Cardiac muscle cell (in vitro differentiated cells and primary cell): ENCODE measurements around the gene SLC8A3. TPM values are rescaled to one million over a fixed set of nuclear protein-coding genes. Genes with fewer than 3 reads are reported as not detected.

Source experiments
- DNase-seq, 2 donors: peaks; one replicate each; pipeline versions ENCODE4 v3.0.0 to v3.0.0-alpha.2; 2010 to 2017; ENCODE audit warnings: low read depth in 1 of 2, low spot score in 1 of 2
- H3K27ac ChIP-seq: fragments of 200-600 bp; sonication (generic); 2 replicates; pipeline ENCODE4 v1.5.1; 2016
- H3K27me3 ChIP-seq: fragments of 200-600 bp; sonication (generic); 2 replicates; pipeline ENCODE4 v1.6.0; 2016; ENCODE audit warnings: control low read depth
- H3K36me3 ChIP-seq: fragments of 200-600 bp; sonication (generic); 2 replicates; pipeline ENCODE4 v1.5.1; 2016; ENCODE audit warnings: control low read depth
- H3K4me1 ChIP-seq: fragments of 200-600 bp; sonication (generic); 2 replicates; pipeline ENCODE4 v1.8.1; 2017; ENCODE audit warnings: low read depth, mild to moderate bottlenecking, mixed run types
- H3K4me3 ChIP-seq: fragments of 200-600 bp; sonication (generic); 2 replicates; pipeline ENCODE4 v1.5.1; 2016; ENCODE audit warnings: mild to moderate bottlenecking
- H3K9me3 ChIP-seq: fragments of 200-600 bp; sonication (generic); 2 replicates; pipeline ENCODE4 v1.5.1; 2017; ENCODE audit warnings: low read depth, mild to moderate bottlenecking, control low read depth
- CTCF ChIP-seq: IDR thresholded peaks from 2 replicates; pipeline ENCODE4 v1.5.1; 2012; ENCODE audit warnings: low read depth, mild to moderate bottlenecking, low read length
- polyA plus RNA-seq: library from polyadenylated mRNA; unstranded; fragments of >200 nt; fragmentation: Nextera tagmentation; extraction: Ambion mirVana; gene quantifications from 2 replicates; pipeline ENCODE4 v1.2.1, GENCODE V29; 2016
- total RNA-seq: library from RNA; depleted of rRNA; stranded (reverse); fragments of >200 nt; gene quantifications from 2 replicates; pipeline ENCODE4 v1.2.3, GENCODE V29; 2016

The SLC8A3 gene
- total and polyA plus RNA-seq, 2 experiments from 2014 or later: 0.09 to 1.0 TPM

DNA sequence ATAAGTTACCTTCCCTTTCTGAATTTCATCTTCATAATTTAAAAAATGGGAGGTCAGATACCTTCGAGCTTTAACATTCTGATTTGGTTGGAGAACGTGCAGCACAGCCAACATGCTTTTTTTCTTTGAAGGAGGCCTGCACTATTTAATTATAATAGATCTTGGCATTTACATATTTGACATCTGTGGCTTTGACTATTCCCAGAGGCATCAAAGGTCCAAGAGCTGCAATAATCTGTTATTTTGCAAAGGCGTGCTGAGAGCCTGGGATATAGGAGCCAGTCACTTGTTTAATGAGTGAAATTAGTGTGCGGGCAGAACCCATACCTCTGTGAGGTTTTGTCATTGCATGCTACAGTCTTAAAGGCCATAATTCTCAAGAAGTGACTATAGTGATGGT, 26.4 kb downstream of the SLC8A3 start:
- TF ChIP-seq CTCF: no peak
- peaks cover 57% of the 10 kb centered on the region for H3K27me3 ChIP-seq
- H3K9me3 ChIP-seq: no peaks in the 10 kb centered on the region
- no peaks in the 10 kb centered on the region for H3K4me1 ChIP-seq
- no peak for DNase-seq
- no peak overlapping the region for H3K4me3 ChIP-seq
- H3K36me3 ChIP-seq: no peaks in the 10 kb centered on the region
- H3K27ac ChIP-seq: no peak overlapping the region

DNA sequence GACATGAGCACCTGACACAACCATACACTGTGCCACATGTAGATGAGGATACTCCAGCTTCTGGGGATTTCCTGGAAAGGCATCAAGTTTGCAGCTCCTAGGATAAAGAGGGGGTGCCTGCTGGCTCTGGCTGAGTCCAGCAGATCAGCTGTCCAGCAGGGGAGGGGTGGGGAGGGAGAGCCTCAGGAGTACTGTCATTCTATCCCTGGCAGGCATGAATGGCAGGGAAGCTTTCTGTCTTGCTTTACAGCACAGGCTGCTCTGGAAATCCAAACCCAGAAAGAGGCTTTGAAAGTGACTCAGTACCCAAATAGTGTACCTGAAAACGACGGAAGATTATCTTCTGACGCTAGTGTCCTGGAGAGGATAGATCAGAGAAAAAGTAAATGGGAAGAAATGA, 32.2 kb downstream of the SLC8A3 start:
- no peak overlapping the region for H3K4me3 ChIP-seq
- no peaks in the 10 kb centered on the region for H3K36me3 ChIP-seq
- H3K4me1 ChIP-seq: no peaks in the 10 kb centered on the region
- no peak for TF ChIP-seq CTCF
- H3K27me3 ChIP-seq: peaks cover 49% of the 10 kb centered on the region
- no peak for DNase-seq
- no peak overlapping the region for H3K27ac ChIP-seq
- no peaks in the 10 kb centered on the region for H3K9me3 ChIP-seq

GRCh38 chr14:70152704-70153103, 36.0 kb downstream of the SLC8A3 start:
- Histone ChIP-seq H3K4me3 (no peak overlapping the region), H3K36me3 (no peaks in the 10 kb centered on the region), H3K9me3 (no peaks in the 10 kb centered on the region), H3K4me1 (peaks cover 8% of the 10 kb centered on the region), H3K27me3 (peaks cover 36% of the 10 kb centered on the region), H3K27ac (no peak overlapping the region)
- no peak for TF ChIP-seq CTCF
- no peak for DNase-seq

- H3K27ac ChIP-seq: no peak overlapping the region
- H3K27me3 ChIP-seq: peaks cover 37% of the 10 kb centered on the region
- no peak for TF ChIP-seq CTCF
- H3K36me3 ChIP-seq: no peaks in the 10 kb centered on the region
- H3K9me3 ChIP-seq: no peaks in the 10 kb centered on the region
- H3K4me3 ChIP-seq: no peak overlapping the region
- DNase-seq: no peak
- peaks cover 8% of the 10 kb centered on the region for H3K4me1 ChIP-seq
Observed at GRCh38 chr14:70152081-70152480, 36.7 kb downstream of the SLC8A3 start.

GRCh38 chr14:70149596-70150165, 39.1 kb downstream of the SLC8A3 start:
- H3K9me3 ChIP-seq: no peaks in the 10 kb centered on the region
- no peaks in the 10 kb centered on the region for H3K36me3 ChIP-seq
- H3K27me3 ChIP-seq: peaks cover 44% of the 10 kb centered on the region
- TF ChIP-seq CTCF: no peak
- H3K4me1 ChIP-seq: peaks cover 8% of the 10 kb centered on the region
- DNase-seq: no peak
- no peak overlapping the region for H3K27ac ChIP-seq
- H3K4me3 ChIP-seq: no peak overlapping the region
